Ectodermal cell (in vitro differentiated cells): ENCODE data around the gene MYO7A.

Source experiments
- H3K27ac ChIP-seq: 2 replicates; pipeline ENCODE4 v1.7.0; 2013; ENCODE audit warnings: mild to moderate bottlenecking, low read depth, low read length; ENCODE audit not compliant: insufficient read depth, poor library complexity, severe bottlenecking
- H3K27me3 ChIP-seq: 2 replicates; pipeline ENCODE4 v1.7.0; 2013; ENCODE audit warnings: mild to moderate bottlenecking, low read length; ENCODE audit not compliant: insufficient read depth, control insufficient read depth, poor library complexity, severe bottlenecking
- H3K36me3 ChIP-seq: one replicate; pipeline ENCODE4 v1.7.0; 2013; ENCODE audit warnings: low read length; ENCODE audit not compliant: control insufficient read depth, insufficient read depth
- H3K4me1 ChIP-seq: one replicate; pipeline ENCODE4 v1.7.0; 2013; ENCODE audit warnings: low read length; ENCODE audit not compliant: control insufficient read depth, insufficient read depth
- H3K4me3 ChIP-seq: 2 replicates; pipeline ENCODE4 v1.7.0; 2013; ENCODE audit warnings: low read depth, low read length, control low read depth; ENCODE audit not compliant: insufficient read depth
- H3K9me3 ChIP-seq: 2 replicates; pipeline ENCODE4 v1.7.0; 2013; ENCODE audit warnings: mild to moderate bottlenecking, low read length, moderate library complexity; ENCODE audit not compliant: control insufficient read depth
- WGBS, 2 experiments: methylation state at CpG; one replicate each; pipeline ENCODE4 v1.1.7; 2013; ENCODE audit warnings: missing lambda C conversion rate in 2 of 2; 5-methylcytosine and 5-hydroxymethylcytosine counted together

The MYO7A gene

DNA sequence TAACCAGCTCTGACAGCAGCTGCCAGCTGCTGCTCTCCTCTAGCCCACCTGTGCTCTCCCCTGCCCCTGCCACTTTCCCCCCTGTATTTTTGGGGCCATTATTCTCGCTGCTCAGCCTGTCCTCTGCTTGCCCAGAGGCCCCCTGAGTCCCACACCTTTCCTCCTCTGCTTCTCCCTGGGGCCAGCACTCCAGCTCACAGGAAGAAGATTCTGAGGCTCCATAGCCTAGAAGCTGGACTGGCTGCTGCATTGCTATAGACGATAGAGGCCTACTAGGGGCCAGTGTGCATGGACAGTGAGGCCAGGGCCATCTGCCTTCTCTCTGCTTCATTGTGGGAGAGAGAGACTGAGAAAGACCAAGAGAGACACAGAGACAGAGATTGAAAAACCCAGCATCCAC lies 24.7 kb upstream of the MYO7A start:
- 89 to 93% methylated on average over 2 of the region's 2 CpGs for whole genome bisulfite sequencing, 2 experiments
- no peaks in the 10 kb centered on the region for H3K4me1 ChIP-seq
- H3K27ac ChIP-seq: no peak overlapping the region
- H3K36me3 ChIP-seq: no peaks in the 10 kb centered on the region
- H3K27me3 ChIP-seq: no peaks in the 10 kb centered on the region
- H3K4me3 ChIP-seq: no peak overlapping the region
- H3K9me3 ChIP-seq: no peaks in the 10 kb centered on the region

DNA sequence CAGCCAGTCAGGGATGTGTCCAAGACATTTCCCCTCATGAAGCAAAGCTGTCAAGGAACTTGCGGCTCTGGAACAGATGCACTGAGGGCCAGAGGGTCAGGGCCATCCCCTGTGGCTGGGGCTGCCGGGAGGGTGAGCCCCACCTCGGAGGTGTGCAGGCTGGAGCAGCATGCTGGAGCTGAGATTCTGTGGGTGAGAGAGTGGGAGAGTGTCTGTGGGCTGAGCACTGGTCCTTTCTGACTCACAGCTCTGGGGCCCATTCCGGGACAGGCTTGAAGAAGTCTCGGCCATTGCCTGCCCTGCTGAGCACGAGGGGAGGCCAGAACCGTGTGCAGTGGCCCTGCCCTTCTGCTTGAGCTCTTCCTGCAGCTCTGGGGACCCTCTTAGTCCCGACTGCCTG lies 23.3 kb upstream of the MYO7A start:
- H3K4me1 ChIP-seq: no peaks in the 10 kb centered on the region
- no peak overlapping the region for H3K27ac ChIP-seq
- no peaks in the 10 kb centered on the region for H3K9me3 ChIP-seq
- H3K4me3 ChIP-seq: no peak overlapping the region
- 91 to 95% methylated on average over 8 of the region's 8 CpGs for WGBS, 2 experiments
- H3K27me3 ChIP-seq: no peaks in the 10 kb centered on the region
- H3K36me3 ChIP-seq: no peaks in the 10 kb centered on the region

DNA sequence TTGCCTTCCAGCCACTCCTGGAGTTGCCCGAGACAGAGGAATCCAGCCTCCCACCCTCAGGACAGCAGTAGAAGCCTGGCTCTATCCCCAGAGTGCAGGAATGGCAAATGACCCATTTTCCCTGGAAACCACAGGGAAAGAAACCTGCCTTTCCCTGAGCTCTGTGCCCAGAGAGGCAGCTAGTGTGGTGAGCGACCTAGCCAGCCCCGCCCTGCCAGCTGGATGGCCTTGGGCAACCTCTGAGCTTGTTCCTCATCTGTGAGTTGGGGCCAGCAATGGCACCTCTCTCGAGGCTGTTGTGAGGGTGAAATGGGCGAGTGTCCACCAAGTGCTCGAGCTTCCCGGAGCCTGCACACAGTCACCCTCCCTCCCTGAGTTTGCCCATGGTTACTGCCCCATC lies 21.7 kb upstream of the MYO7A start:
- WGBS, 2 experiments: 90 to 91% methylated on average over 7 of the region's 7 CpGs
- Histone ChIP-seq H3K4me1 (no peaks in the 10 kb centered on the region), H3K27me3 (no peaks in the 10 kb centered on the region), H3K36me3 (no peaks in the 10 kb centered on the region), H3K4me3 (no peak overlapping the region), H3K9me3 (no peaks in the 10 kb centered on the region), H3K27ac (no peak overlapping the region)

DNA sequence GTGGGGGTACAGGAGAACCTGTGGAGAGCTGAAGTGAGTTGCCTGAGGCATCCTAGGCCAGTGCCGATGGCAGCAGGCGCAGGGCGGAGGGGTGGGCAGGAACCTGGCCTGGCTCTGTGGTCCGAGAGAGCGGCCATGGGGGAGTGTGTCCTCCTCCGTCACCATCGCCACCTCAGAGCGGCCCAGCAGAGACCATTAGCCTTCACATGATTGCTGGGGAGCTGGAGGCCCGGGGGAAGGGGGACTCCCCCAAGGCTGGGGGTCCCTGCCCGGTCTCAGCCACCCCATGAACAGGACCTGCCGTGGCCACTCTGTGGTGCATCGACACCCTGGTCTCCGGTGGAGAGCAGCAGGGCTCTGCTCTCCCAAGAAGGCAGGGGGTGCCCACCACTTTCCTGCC lies 21.3 kb upstream of the MYO7A start:
- H3K36me3 ChIP-seq: no peaks in the 10 kb centered on the region
- H3K9me3 ChIP-seq: no peaks in the 10 kb centered on the region
- 95 to 96% methylated on average over 13 of the region's 13 CpGs for WGBS, 2 experiments
- H3K27ac ChIP-seq: no peak overlapping the region
- no peak overlapping the region for H3K4me3 ChIP-seq
- H3K27me3 ChIP-seq: no peaks in the 10 kb centered on the region
- H3K4me1 ChIP-seq: no peaks in the 10 kb centered on the region

DNA sequence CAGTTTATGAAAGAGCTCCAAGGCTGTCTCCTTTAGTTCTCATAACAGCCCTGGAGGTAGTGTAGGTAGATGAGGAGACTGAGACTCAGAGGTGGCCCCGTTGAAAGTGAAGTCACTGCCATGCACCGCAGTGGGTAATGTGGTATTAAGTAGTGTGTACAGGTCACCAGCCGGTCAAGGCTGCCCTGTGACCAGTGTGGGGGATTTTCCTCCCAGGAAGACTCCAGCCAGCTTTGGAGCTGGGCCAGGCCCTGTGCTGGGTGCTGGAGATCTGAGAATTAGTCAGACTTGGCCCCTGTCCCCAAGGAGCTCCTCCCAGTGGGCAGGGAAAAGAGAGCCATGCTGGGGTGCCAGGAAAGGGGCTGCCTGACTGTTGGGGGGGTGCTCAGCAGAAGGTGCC lies 20.1 kb upstream of the MYO7A start:
- no peaks in the 10 kb centered on the region for H3K27me3 ChIP-seq
- no peak overlapping the region for H3K27ac ChIP-seq
- H3K36me3 ChIP-seq: no peaks in the 10 kb centered on the region
- WGBS, 2 experiments: 93 to 97% methylated on average over 3 of the region's 3 CpGs
- no peak overlapping the region for H3K4me3 ChIP-seq
- no peaks in the 10 kb centered on the region for H3K9me3 ChIP-seq
- H3K4me1 ChIP-seq: peaks cover 2% of the 10 kb centered on the region

DNA sequence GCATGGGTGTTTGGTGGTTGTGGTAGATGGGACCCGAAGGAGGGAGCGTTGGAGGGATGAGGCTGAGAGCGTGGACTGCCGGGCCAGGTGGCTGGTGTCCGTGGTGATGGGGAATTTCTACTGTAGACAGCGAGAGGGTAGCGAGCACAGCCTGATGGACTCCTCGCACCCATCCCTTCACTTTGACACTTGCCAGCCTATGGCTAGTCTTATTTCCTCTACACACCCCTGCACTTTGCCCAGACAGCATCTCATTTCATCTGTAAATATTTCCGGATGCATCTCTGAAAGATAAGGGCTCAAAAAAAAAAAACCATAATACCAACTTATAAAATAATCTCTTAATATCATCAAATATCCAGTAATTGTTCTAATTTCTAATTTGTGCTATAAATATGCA lies 19.6 kb upstream of the MYO7A start:
- Histone ChIP-seq H3K4me1 (peaks cover 3% of the 10 kb centered on the region), H3K9me3 (no peaks in the 10 kb centered on the region), H3K27me3 (no peaks in the 10 kb centered on the region), H3K36me3 (no peaks in the 10 kb centered on the region), H3K4me3 (no peak overlapping the region), H3K27ac (no peak overlapping the region)
- WGBS, 2 experiments: 90 to 93% methylated on average over 9 of the region's 9 CpGs

DNA sequence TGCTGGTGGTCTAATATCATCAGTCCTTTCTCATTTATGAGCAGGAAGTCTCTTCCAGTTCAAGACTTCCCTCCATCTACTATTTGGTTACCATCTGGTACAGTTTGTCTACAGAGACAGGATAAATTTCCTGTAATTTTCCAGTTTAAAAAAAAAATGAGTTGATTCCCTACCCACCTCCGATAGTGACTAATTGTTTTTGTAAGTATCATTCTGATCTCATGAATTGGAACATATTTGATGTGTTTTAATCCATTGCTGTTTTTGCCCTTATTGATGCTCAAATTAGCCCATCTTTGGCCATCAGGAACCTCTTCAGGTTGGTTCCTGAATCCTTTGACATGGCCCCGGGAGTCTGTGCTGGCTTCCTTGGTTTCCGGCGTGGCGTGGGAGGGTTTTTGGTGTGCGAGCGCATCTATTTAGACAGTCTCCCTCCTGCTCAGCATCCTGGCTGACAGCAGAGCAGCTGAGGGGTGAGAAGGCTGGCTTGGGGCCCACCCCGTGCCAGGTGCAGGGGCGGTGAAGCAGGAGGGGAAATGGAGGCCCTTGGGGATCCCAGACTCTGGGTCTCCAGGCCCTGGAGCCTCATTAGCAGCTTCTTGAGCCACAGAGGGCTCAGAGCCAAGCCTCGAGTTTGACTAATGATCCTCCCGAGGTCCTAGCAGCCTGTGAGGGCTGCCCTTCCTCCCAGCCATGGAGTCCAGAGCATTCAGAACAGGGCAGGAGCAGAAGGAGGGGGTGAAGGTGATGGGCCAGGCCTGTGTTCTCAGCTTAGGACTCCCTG lies 18.6 kb upstream of the MYO7A start:
- no peak overlapping the region for H3K27ac ChIP-seq
- WGBS, 2 experiments: 92 to 95% methylated on average over 11 of the region's 11 CpGs

DNA sequence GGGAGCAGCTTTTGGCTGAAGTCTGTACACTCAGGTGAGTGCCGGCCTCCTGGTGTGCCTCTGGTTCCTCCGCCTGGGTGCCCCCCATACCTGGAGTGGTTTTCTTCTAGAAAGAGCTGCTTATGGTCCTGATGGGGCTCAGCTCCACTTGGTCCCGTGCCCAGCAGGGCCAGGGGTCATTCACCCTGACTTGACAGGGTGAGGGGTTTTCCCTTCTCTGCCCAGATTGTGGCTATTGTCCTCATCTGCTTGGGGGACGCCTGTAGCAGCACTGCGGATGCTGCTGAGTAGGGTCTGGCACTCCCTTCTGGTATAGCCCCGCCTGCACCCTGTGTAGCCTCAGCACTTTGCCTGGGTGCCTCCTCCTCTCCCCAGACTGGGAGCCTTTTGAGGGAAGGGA lies 17.2 kb upstream of the MYO7A start:
- Histone ChIP-seq H3K4me3 (no peak overlapping the region), H3K27me3 (no peaks in the 10 kb centered on the region), H3K36me3 (no peaks in the 10 kb centered on the region), H3K9me3 (no peaks in the 10 kb centered on the region), H3K27ac (no peak overlapping the region), H3K4me1 (peaks cover 3% of the 10 kb centered on the region)
- WGBS, 2 experiments: 89% methylated on average over 6 of the region's 6 CpGs

More for the DNA sequence above, 18.6 kb upstream of the MYO7A start:
- H3K36me3 ChIP-seq: no peaks in the 10 kb centered on the region
- H3K4me3 ChIP-seq: no peak overlapping the region
- no peaks in the 10 kb centered on the region for H3K27me3 ChIP-seq
- H3K9me3 ChIP-seq: no peaks in the 10 kb centered on the region
- peaks cover 3% of the 10 kb centered on the region for H3K4me1 ChIP-seq

DNA sequence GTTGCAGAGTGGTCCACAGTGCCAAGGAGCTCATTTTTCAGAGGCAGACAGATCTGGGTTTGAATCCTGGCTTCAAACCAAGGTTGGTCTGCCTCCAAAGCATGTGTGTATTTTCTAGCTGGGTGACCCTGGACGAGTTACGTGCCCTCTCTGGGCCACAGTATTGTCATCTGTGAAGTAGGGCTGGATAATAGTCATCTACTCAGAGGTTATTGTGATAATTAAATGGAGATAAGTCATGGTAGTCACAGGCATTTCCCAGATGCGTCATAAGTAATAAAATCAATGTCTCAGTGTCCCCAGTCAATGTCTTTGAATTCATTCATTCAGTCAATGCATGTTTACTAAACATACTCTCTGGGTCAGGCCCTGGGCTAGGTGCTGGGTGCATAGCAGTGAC lies 16.8 kb upstream of the MYO7A start:
- H3K27me3 ChIP-seq: no peaks in the 10 kb centered on the region
- H3K36me3 ChIP-seq: no peaks in the 10 kb centered on the region
- H3K9me3 ChIP-seq: no peaks in the 10 kb centered on the region
- H3K27ac ChIP-seq: no peak overlapping the region
- H3K4me3 ChIP-seq: no peak overlapping the region
- 95 to 97% methylated on average over 3 of the region's 3 CpGs for WGBS, 2 experiments
- peaks cover 3% of the 10 kb centered on the region for H3K4me1 ChIP-seq

DNA sequence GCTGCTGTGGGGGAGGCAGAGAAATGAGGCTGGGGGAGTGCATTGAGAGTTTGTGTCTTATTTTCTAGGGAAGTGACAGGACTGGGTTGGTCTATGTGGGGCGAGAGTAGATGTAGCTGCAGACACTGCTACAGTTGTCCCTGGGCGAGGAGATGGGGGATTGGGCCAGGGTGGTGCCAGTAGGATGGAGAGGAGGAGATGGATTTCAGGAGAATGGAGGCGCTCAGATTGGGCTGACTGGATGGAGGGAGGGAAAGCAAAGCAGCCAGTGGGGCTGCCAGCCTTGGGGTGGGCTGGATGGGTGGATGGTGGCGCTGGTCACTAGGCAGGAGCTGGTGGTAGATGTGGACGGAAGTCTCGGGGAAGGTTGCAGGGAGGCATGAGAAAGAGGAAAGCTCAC lies 16.1 kb upstream of the MYO7A start:
- Histone ChIP-seq H3K27ac (no peak overlapping the region), H3K9me3 (no peaks in the 10 kb centered on the region), H3K27me3 (no peaks in the 10 kb centered on the region), H3K36me3 (no peaks in the 10 kb centered on the region), H3K4me3 (no peak overlapping the region), H3K4me1 (peaks cover 3% of the 10 kb centered on the region)
- WGBS, 2 experiments: 86 to 88% methylated on average over 6 of the region's 6 CpGs
